Cortex of kidney (tissue), 1 donor: ENCODE results near the gene CRISP2.
"Not testable (repeated sequence)": the region's sequence is repeated elsewhere in the genome, so short reads cannot be mapped to it uniquely, and the experiment has no call there.

Experiments
- DNase-seq: peaks from one replicate; lab custom pipeline; 2025; lab: John Stamatoyannopoulos, UW

Gene CRISP2, protein sequence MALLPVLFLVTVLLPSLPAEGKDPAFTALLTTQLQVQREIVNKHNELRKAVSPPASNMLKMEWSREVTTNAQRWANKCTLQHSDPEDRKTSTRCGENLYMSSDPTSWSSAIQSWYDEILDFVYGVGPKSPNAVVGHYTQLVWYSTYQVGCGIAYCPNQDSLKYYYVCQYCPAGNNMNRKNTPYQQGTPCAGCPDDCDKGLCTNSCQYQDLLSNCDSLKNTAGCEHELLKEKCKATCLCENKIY

DNA sequence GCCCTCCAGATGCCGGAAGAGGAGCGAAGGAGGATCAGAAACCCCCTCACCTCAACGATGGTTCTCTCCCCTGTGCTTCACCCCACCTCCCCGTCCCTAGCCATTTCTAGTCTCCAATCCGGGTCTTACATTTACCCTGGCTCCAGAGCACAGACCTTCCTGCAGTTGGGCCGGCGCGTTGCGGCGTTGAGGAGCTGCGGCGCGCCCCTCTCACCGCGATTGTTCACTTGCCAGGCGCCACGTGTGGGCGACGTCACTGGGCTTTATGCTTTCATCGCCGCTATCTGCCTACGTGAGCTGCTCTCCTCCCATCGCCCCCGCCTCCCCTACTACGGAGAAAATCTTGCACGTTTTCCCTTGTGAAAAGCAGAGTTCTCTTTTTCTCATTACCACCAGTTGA lies at the start of gene CRISP2:
Gene CRISP2 (minus strand): TSS at position 198 of the 400 bp plus-strand sequence. CDS start 4,347 bp downstream, outside the sequence.
- no peak for DNase-seq

DNA sequence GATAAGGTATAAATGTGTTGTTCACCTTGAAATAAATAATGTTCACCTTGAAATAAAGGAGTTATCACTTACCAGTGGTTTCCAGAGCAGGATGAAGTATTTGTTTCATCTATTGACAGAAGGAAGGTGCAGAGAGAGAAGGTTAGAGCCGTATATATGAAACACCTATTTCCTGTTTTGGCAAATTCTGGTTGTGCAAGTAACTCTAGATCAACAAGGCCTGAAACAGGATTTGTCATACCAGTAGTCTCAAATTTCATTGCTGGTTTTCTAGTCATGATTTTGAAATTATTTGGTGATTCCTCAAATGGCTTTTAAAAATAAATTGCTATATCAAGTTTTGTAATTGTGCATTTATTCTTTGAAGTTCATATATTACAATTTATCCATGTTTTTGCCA lies 30.9 kb upstream of the CRISP2 start, which contains the start of gene CRISP3:
Gene CRISP3 (minus strand): TSS at position 130 of the 400 bp plus-strand sequence. CDS start 21 bp downstream, at position 109.
- DNase-seq: no peak

DNA sequence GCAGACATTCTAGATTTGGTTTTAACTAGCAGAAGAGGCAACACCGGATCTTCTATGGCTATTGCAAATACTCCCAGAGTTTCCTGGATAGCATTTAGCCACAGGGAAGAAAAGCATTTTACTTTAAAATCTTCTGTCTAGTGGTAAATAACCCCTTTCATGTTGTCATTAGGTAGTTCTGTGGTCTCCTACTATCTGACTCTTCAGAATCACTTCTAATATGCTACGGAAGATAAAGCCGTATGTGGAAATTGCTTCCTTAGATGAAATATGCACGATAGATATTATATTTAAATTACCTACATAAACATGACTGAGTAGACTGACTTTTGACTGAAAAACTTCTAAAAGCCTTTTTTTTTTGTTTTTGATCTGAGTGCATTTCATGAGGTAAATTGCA lies 30.1 kb upstream of the CRISP2 start:
- DNase-seq: no peak

DNA sequence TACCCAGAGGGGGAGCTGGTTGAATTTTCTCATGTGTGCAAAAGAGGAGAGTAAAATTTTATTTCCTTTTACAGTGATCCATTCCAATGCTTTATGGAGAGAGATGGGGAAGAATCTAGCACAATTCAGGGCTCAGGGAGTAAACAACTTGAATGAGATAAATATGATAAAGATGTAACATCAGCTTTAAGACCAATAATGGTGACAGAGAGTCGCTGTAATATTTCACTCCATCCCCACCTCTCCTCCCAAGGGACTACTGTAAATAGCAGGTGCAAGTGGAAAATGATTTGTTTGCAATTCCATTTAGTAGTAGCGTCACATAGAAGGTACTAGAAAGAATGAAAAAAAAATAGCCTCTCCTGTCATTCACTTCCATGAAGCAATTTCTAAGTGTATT lies 26.1 kb upstream of the CRISP2 start:
- no peak for DNase-seq

DNA sequence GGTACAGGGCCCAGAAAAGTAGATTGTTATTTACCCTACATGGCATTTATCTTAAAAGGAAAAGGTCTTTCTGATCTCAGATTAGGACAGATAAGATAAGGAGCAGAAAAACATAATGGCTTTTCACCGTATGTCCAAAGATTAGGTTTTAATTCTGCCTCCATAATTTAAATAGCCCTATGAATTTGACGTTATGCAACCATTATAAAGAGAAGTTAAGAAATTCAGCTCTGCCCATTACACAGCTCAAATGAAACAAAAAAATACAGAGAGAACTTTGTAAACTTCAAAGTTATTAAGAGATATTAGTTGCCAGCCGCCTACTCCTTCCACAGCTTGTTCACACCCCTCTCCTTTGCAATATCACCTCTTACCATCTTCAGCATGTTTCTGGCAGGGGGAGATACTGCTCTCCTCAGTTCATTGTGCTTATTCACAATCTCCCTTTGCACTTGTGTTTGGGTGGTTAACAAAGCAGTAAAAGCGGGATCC lies 22.7 kb upstream of the CRISP2 start:
- DNase-seq: no peak

DNA sequence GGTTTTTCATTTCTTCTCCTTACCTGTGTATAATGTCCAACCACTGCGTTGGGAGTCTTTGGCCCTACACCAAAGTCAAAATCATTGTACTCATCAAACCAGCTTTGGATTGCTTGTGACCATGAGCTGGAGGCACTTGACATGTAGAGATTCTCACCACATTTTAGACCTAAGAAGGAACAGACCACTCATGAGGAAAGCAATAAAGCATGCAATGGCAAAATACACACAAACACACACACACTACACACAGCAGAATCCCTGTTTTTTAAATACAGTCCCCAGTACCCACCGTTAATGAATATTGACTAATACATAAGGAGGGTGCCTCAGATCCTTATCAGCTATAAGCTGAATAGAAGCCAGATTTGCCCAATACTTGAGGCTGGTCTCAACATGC lies 20.3 kb upstream of the CRISP2 start:
- DNase-seq: no peak

DNA sequence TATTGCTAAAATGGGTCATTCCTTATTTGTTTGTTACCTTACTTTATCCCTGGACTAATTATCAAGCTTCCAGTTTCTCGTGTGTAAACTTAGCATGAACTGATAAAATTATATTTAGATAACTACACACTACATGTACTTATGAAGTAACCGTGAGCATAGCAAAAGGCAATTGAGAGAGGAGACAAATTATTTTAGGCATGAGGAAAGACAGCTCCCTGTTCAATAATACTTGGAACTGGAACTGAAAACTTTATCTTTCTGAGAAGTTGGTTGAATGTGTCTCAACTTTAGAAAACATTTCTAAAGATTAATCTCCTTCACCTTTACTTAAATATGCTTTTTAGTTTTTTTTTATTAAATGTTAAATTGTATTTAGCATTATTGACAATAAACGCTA lies 19.4 kb upstream of the CRISP2 start:
- no peak for DNase-seq

DNA sequence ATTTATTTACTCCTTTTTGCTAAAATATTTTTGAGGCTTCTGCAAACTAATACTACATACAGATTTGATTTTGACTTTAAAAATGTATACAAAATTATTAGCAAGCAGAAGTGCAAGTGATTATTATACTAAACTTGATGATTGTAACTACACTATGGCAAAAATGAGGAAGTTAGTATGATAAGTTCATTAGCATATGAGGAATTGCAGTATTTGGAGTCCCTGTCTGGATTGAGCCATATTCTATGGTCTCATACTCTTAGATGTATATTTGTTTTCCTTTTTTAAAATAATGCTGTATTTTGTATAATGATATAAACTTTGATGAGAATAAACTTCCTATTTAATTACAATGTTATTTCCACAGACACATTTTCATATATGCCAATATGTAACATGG lies 16.9 kb upstream of the CRISP2 start:
- no peak for DNase-seq

DNA sequence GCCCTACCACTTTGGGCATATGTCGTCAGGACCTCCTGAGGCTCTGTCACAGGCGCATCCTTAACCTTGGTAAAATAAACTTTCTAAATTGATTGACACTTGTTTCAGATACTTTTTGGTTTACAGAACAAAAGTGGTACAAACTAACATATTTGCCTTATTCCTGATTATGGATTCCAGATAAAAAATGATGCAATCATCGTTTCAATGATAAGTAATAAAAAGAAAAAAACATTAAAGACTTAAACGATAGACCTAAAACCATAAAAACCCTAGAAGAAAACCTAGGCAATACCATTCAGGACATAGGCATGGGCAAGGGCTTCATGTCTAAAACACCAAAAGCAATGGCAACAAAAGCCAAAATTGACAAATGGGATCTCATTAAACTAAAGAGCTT lies 10.6 kb upstream of the CRISP2 start:
- not testable (repeated sequence) for DNase-seq

DNA sequence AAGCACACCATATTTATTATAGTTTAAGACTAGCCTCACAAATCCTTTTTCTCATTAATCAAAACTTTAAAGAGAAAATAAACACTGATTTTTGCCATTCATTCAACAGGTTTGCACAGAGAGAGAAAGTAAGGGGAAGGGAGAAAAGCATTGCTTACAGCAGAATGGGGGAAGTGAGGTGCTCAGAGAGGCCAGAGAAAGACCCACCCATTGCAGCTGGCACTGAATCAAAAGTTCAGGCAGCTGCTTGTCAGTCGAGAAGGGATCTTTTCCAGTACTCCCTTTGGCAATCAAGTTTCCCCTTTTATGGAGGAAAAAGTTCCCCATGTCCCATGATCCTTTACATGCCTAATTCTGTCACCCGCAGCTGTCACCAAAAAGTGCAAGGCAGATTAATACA lies 8.0 kb upstream of the CRISP2 start:
- no peak for DNase-seq

DNA sequence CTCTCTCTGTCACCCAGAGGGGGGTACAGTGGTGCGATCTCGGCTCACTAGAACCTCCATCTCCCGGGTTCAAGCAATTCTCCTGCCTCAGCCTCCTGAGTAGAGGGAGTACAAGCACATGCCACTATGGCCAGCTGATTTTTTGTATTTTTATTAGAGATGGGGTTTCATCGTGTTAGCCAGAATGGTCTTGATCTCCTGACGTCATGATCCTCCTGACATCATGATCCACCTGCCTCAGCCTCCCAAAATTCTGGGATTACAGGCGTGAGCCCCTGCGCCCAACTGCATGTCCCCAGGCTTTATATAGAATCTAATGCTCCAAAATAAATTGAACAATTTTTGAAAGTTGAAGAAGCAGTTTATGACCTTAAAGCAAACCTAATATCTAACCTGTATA lies 7.0 kb upstream of the CRISP2 start:
- DNase-seq: no peak

DNA sequence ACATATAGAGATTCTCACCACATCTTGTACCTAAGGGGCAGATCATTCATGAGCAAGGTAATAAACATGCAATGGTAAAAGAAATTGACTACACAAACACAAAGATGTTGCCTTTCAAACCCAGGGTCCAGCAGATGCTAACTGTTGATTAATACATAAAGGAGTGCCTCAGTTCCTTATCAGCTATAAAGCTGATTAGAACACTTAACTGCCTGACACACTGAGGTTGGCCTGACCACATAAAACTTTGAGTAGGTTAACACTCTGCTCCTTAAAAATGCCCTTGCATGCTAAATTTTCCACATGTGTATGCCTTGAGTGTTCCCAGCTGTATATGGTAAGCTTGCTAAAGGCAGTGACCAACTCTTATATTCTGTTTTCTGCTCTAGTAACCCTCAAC lies 14.9 kb downstream of the CRISP2 start:
- DNase-seq: no peak

DNA sequence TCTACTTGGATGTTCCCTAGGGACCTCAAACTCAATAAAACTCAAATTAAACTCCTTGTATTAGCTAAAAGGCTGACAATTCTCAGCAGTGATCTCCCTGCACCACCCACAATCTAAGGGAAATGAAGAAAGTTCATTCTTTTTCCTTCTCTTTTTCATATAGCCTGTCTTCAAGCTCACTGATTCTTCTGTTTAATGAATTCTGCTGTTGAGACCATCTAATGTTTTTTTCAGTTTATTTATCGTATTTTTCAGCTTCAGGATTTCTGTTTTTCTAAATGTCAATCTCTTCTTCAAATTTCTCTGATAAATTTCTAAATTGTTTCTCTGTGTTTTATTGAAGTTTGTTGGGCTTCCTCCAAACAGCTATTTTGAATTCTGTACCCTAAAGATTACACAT lies 19.8 kb downstream of the CRISP2 start:
- DNase-seq: no peak

DNA sequence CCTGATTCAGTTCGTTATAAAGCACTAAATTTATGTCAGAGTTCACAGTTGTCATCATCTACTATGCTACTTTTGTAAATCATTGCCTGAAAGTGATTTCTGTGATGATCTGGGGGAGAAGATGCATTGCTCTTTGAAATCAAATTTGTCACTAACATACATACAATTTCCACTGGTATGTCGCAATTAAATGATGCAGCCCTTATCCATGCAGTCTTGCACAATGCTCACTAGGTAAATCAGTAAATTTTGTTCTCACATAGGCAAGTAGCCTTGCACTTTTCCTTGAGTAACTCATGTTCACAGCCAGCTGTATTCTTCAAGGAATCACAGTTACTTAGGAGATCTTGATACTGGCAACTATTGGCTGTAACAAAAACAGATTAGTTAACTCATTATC lies 20.8 kb downstream of the CRISP2 start:
- DNase-seq: no peak

DNA sequence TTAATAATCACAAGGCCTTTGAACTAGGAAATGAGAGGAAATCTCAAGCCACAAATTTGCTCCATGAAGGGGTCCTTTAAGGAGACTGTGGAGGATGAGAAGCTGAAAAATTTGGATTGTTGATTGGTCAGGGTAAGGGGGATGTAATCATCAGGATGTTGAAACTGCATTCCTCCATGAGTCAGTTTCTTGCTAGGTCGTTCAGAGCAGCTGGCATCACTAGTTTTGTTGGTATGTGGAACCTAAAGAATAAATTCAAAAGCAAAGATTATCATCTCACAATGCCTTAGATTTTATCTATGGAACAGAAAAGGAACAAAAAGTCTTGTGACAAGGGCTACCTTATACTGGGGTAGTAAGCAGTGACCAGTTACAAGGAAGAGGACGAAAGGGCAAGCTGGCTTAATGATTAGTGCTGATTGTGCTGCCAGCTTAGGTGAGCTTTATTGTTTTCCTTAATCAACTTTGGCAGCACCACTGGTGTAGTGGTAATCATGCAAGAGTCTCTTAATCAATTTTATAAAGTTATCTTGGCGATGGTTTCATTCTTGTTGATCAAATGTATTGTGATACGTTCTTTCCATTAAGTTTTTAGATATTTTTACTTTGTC lies 36.6 kb downstream of the CRISP2 start:
- no peak for DNase-seq

DNA sequence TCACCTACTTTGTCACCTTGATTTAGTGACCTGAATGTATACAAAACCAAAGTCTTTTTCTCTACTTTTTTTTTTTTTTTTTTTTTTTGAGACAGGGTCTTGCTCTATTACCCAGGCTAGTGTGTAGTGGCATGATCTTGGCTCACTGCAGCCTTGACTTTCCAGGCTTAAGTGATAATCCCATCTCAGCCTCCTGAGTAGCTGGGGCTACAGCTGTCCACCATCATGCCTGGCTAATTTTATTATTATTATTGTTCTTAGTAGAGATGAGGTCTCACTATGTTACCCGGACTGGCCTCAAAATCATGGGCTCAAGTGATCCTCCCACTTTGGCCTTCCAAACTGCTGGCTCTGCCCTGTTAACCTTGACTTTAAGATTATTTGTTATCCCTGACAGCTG lies 37.5 kb downstream of the CRISP2 start:
- no peak for DNase-seq

DNA sequence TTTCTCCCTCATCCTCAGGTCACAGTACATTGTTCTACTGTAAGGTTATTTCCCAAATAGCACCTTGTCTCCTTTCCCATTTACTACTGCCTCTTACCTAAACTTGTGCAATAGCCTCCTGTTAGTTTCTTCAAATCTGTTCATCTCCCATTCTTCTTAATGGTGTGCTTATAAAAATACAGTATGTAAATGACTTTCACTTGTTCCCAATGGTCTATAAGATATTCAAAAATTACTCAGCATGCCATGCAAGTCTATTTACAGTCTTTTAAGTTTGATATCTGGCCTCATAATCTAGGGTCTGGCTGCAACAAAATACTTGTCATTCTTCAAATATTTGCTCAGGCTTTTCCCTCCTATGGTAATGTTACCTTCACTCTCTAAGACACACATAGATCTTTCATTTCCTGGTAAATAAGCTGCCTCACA lies 45.2 kb downstream of the CRISP2 start:
- no peak for DNase-seq

DNA sequence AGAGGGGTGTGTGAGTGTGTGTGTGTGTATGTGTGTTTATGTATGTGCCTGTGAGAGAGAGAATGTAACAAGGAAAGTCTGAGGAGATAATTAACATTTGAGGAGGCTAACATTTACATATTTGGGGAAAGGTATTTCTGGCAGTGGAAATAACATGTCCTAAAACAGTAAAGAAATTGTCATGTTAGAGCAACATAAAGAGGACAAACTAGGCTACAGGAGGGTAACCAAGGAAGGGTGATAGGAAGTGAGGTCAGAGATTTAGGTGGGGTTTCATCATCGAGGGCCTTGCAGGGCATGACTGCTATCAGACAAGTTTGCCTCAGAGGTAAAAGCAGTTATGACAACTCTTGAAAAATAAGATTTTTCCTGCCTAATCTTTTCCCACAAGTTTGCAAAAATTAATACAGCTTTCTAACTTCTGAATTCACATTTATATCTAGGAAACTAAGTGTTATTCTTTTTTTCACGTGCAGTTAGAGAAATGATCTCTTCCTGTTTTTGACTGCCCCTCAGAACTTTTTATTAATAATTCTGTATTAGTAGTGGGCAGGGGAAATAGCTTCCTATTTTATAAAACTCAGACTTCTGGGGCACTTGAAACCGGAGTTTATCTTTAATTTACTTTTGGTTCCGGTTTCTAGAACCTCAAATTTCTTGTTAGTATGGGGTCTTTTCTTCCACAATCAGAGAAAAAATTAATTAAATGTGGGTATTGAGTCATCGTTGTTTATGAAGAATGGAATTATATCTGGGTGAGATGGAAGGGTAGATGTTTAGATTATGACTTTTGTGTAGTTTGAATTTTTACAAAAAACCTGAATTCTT lies 46.2 kb downstream of the CRISP2 start:
- DNase-seq: no peak

DNA sequence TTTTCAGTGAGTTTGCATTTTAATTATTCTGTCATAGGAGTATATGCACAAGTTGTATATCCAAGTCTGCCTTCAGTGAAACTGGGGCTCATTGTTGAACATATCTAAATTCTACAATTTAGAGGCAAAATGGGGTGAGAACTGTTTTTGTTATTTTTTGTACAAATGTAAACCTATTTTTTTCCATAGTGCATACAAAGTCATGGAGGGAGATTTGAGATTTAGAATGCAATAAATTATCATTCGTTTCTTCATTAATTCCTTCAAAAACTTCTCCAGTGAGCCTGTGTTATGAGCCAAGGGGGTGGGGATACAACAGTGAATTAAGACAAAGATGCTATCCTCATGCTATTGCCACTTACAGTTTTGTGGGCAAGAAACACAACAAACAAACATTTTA lies 46.9 kb downstream of the CRISP2 start:
- no peak for DNase-seq

DNA sequence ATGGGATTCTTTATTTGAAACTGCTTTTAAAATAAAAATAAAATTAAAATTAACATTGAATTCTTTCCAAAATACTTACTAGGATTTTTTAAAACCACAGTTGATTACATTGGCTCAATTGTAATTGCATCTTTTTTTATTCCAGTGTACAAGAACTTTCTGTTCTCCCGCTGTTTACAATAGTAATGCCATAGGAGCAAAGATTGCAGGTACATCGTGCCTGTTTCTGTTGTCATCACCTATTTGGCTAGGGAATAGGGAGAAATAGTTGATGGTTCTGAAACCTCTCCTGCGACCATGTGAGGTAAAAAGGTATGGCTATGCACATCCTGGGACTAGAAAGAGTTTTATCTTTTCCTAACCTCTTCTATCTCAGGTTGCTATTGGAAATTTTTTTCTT lies 48.5 kb downstream of the CRISP2 start:
- DNase-seq: no peak

DNA sequence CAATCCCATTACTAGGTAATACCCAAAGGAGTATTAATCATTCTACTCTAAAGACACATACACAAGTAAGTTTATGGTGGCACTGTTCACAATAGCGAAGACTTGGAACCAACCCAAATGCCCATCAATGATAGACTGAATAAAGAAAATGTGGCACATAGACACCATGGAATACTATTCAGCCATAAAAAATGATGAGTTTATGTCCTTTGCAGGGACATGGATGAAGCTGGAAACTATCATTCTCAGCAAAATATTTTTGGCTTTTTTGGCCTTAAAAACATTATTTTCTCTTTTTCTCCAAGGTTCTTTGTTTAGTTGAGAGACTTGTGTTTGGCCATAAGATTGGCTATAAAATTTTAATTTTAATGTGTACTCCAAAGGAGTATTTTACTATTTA lies 49.3 kb downstream of the CRISP2 start:
- not testable (repeated sequence) for DNase-seq

DNA sequence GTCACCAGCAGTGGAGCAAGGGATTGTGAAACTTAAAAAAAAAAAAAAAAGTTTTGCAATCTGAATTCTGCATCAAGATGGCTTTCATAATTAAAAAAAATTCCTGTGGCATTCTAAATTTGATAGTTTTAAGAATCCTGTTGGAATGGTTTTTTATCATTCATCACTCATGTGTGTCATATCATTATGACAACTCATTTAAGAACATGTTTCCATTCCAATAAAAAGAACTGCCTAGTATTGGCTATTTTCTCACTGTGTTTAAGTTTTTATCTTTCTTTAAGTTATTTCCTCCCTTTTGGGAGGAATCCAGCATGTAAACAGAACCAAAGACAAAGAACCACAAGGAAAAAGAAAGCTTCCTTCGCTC lies 50.5 kb downstream of the CRISP2 start:
- no peak for DNase-seq
